LNCAP (cell line): ENCODE measurements around the gene INSR.

Experiments
- TF ChIP-seq, protein P1 (sequence below): fragments of 450-650 bp; IDR thresholded peaks from 2 replicates; pipeline ENCODE4 v1.5.1; 2017; ENCODE audit warnings: mild to moderate bottlenecking

Gene INSR

DNA sequence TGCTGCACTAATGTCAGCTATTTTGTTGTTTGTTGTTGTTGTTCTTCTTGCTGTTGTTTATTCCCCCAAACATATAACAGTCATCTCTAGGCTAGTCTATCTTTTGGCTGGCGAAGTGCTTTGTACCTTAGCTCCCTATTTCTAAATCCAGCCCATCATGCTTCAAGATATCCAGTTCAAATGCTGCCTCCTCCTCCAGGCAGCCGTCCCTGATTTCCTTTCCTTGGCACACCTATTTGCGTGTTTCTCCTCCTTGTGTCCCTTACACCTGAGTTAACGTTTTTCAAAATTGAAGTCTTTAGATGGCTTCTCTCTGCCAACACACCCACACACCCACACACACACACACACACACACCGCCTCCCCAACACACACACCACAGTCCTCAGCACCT is 25.5 kb downstream of the INSR start:
- TF ChIP-seq, protein P1, sequence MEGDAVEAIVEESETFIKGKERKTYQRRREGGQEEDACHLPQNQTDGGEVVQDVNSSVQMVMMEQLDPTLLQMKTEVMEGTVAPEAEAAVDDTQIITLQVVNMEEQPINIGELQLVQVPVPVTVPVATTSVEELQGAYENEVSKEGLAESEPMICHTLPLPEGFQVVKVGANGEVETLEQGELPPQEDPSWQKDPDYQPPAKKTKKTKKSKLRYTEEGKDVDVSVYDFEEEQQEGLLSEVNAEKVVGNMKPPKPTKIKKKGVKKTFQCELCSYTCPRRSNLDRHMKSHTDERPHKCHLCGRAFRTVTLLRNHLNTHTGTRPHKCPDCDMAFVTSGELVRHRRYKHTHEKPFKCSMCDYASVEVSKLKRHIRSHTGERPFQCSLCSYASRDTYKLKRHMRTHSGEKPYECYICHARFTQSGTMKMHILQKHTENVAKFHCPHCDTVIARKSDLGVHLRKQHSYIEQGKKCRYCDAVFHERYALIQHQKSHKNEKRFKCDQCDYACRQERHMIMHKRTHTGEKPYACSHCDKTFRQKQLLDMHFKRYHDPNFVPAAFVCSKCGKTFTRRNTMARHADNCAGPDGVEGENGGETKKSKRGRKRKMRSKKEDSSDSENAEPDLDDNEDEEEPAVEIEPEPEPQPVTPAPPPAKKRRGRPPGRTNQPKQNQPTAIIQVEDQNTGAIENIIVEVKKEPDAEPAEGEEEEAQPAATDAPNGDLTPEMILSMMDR = no peak

DNA sequence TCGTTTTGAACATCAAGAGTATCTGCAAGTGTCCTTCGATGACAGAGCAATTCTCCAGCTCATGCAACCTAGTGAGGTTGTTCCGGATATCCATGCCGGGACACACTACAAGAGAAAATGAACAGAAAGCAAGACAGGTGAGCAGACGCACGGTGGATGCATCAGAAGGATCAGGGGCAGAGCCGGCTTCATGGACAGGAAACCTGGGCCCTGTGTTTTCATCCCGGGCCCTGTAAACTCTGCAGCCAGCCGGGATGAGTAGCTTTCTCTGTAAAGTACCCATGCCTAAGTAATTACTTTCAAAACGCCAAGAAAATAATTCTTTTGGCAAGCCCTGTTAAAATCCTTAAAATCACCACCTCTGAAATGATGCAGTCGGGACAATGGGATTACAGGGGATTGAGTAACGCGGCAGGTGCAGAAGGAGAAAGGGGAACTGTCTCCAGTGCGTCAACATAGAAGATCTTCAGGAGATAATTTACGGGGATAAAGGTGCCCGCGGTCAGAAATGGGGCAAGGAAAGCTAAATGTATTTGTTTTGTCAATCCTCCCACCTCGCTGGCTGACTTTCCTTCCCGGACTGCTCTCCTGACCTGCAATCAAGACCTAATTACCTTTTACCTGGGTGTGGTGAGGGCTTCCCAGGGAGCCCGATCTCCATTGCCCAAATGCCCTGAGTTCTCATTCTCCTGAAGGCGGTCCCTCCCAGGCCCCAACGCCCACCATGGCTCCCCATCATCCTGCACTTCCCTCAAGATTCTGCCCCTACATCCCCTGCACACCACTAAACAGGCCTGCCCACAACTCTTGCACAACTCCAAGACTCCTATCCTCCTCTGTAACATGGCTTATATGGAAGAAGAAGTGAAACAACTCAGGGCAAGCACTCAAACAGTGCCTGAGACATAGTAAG is 26.2 kb downstream of the INSR start:
- TF ChIP-seq, protein P1 = no peak

DNA sequence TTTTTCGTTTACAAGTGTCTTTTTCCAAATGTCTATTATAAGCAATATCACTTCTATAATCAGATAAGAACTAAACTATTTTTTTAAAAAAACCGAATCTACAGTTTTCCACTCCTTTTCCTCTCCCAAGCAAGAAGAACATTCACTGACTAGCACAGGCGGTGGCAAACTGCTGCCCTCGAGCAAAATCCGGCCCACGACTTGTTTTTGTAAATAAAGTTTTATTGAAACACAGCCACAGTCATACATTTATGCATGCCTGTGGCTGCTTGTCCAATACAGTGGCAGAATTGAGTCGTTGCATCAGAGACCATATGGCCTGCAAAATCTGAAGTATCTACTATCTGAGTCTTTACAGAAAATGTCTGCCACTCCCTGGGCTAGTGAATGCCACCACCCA is 27.4 kb downstream of the INSR start:
- TF ChIP-seq, protein P1 = no peak

DNA sequence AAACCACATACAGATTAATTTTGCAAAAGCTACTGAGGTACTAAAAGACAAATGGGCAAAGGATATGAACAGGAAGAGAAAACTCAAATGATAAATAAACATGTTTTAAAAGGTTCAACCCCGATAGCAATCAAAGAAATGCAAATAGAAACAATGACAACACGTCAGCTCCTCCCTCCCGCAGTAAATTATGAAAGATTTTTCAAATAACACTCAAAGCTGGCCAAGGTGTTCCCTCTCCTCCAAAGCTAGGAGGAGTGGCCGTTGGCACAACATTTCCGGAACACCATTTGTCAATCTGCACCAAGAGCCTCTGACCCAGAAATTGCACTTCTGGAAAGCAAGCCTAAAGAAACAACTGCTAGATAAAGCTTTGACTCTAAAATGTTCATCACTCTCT is 28.3 kb downstream of the INSR start:
- TF ChIP-seq, protein P1 = no peak

DNA sequence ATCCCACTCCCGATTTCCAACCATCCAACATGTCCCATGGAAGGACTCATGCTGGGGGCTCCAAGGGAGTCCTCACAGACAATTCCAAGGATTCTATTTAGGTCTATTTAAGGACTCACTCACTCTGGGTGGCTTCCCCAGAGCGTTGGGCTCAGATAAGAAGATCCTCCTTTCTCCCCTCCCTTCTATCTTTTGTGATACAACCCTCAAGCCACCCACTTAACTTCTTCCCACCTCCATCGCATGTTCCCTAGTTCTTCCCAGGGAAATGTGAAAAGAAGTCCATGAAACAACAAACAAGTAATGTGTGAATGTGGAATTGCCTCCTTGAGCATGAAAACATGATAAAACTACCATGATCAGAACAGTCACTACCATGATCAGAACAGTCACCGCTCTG is 29.4 kb downstream of the INSR start:
- TF ChIP-seq, protein P1 = no peak

DNA sequence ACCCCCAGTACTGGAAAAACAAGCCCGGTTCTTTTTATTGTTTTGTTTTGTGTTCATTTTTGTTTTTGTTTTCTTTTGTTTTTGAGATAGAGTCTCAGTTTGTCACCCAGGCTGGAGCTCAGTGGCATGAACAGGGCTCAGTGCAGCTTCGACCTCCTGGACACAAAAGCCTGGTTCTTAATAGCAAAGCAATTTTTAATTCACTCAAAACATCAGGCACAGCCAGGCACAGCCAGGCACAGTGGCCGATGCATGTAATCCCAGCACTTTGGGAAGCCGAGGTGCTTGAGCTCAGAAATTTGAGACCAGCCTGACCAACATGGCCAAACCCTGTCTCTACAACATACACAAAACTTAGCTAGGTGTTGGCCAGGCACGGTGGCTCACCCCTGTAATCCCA is 30.7 kb downstream of the INSR start:
- TF ChIP-seq, protein P1 = no peak

DNA sequence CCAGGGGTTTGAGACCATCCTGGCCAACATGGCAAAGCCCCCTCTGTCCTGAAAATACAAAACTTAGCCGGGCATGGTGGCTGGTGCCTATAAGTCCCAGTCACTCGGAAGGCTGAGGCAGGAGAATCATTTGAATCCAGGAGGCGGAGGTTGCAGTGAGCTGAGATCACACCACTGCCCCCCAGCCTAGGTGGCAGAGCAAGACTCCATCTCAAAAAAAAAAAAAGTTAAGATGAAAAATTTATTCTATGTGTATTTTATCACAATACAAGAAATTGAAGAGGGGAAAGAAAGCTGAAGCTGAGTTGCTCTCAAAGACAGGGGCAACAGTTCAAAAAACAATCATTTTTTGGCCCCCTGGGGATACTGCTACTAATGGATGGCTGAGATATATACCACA is 31.1 kb downstream of the INSR start:
- TF ChIP-seq, protein P1 = no peak

DNA sequence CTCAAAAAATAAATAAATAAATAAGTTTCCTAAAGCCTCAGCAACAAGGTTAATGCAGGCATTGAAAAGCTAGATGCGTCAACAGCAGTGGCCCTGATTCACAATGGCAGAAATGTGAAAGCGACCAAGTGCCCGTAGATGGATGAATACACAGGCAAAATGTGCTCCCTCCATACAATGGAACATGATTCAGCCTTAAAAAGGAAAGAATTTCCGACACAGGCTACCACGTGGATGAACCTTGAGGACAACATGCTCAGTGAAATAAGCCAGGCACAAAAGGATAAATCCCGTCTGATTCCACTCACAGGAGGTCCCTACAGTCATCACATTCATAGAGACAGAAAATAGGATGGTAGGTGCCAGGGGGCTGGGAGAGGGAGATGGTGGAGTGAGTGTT is 31.7 kb downstream of the INSR start:
- TF ChIP-seq, protein P1 = no peak
